K562 (cell line): Measurements from ENCODE around the gene PRRC2B. TPM values are rescaled to one million over a fixed set of nuclear protein-coding genes. Genes with fewer than 3 reads are reported as not detected.

Experiments used
- EP300 ChIP-seq: IDR thresholded peaks from 2 replicates; pipeline ENCODE4 v1.6.1; 2012; ENCODE audit warnings: low read length, improper control_type of control experiment
- EZH2 ChIP-seq: IDR thresholded peaks from 2 replicates; pipeline ENCODE4 v1.6.1; 2012; ENCODE audit warnings: low read depth, mild to moderate bottlenecking, inconsistent platforms, low read length, borderline replicate concordance
- GATA2 ChIP-seq: sonication (generic); formaldehyde crosslinking; IDR thresholded peaks from 2 replicates; pipeline ENCODE4 v1.4.0; 2020; ENCODE audit warnings: mild to moderate bottlenecking, missing genetic modification reagents
- JUNB ChIP-seq: fragments of 450-650 bp; formaldehyde crosslinking; conservative IDR thresholded peaks from 2 replicates; pipeline ENCODE4 v1.4.0; 2020; ENCODE audit warnings: mild to moderate bottlenecking
- MGA ChIP-seq: fragments of 450-650 bp; IDR thresholded peaks from 2 replicates; pipeline ENCODE4 v1.6.1; 2016; ENCODE audit warnings: mild to moderate bottlenecking, moderate library complexity
- MNT ChIP-seq, 2 experiments: fragments of 450-650 bp; conservative IDR thresholded peaks; 2 replicates each; pipeline ENCODE4 v1.6.1; 2017; ENCODE audit warnings: mild to moderate bottlenecking in 2 of 2, moderate library complexity in 2 of 2
- PHTF2 ChIP-seq: fragments of 250-450 bp; sonication (Bioruptor Pico); IDR thresholded peaks from 2 replicates; pipeline ENCODE4 v1.5.0; 2021; ENCODE audit warnings: mild to moderate bottlenecking
- POLR2A ChIP-seq: fragments of 450-650 bp; conservative IDR thresholded peaks from 2 replicates; pipeline ENCODE4 v1.6.1; 2016
- SIRT6 ChIP-seq: IDR thresholded peaks from one replicate; pipeline ENCODE4 v1.6.1; 2012; ENCODE audit warnings: low read depth, mild to moderate bottlenecking, control low read depth, inconsistent platforms, low read length, moderate library complexity
- SRSF1 ChIP-seq: fragments of 200-400 bp; formaldehyde crosslinking; IDR thresholded peaks from 2 replicates; pipeline ENCODE4 v1.6.1; 2017; ENCODE audit warnings: mild to moderate bottlenecking, low read depth, low read length, moderate library complexity
- THRAP3 ChIP-seq: fragments of 450-650 bp; IDR thresholded peaks from 2 replicates; pipeline ENCODE4 v1.6.1; 2016; ENCODE audit warnings: mild to moderate bottlenecking, inconsistent platforms, borderline replicate concordance
- ZKSCAN8 ChIP-seq: fragments of 200-800 bp; sonication (Bioruptor generic); IDR thresholded peaks from 2 replicates; pipeline ENCODE4 v1.6.1; 2016; ENCODE audit warnings: missing genetic modification characterization, missing compliant biosample characterization
- ZNF695 ChIP-seq: fragments of 450-650 bp; formaldehyde crosslinking; IDR thresholded peaks from 2 replicates; pipeline ENCODE4 v1.4.0; 2020; ENCODE audit warnings: mild to moderate bottlenecking, moderate library complexity
- polyA plus RNA-seq, 8 experiments: library from polyadenylated mRNA; depleted of rRNA in 4 of 8; stranded (reverse) in 5 of 8; unstranded in 3 of 8; fragments of >200 nt; fragmentation: Nextera tagmentation in 2 of 8; fragmentation: Illumina TruSeq in 1 of 8; extraction: Ambion mirVana in 2 of 8; extraction: Trizol in 1 of 8; gene quantifications; 2 replicates each; pipeline versions ENCODE4 v1.2.1 to v1.2.3, GENCODE V29; 2011 to 2014; ENCODE audit warnings: inconsistent platforms in 1 of 8, missing spikeins in 1 of 8
- total RNA-seq, 7 experiments: library from RNA; depleted of rRNA in 6 of 7; stranded (reverse); fragments of >200 nt in 6 of 7; fragmentation: Illumina TruSeq in 2 of 7; extraction: Trizol in 2 of 7; gene quantifications; 2 replicates each; pipeline versions ENCODE4 v1.2.1 to v1.2.3, GENCODE V29; 2011 to 2021; ENCODE audit warnings: low replicate concordance in 1 of 7
- TF ChIP-seq, protein P1 (sequence below): fragments of 250-450 bp; sonication (Bioruptor Pico); IDR thresholded peaks from 2 replicates; pipeline ENCODE4 v1.8.0; 2022; ENCODE audit warnings: moderate library complexity, mild to moderate bottlenecking, inconsistent platforms

PRRC2B gene
- total and polyA plus RNA-seq, 9 of the 15 experiments (the other 6 are each of a cell fraction or from before 2014, with no cell fraction given) = 0.34 to 125 (median 30.9) TPM

- no peak for TF ChIP-seq EP300
- TF ChIP-seq PHTF2 (CRISPR knock-in tag) = no peak
- no peak for TF ChIP-seq ZKSCAN8 (CRISPR knock-in tag)
- no peak for TF ChIP-seq THRAP3
- no peak for TF ChIP-seq MGA
- no peak for TF ChIP-seq ZNF695 (CRISPR knock-in tag)
- TF ChIP-seq MNT (conservative IDR thresholded peaks at IDR 0.05) = 0 out of 4 replicates have a peak, but pooled peaks of 1 of the 2 experiments have one; percentile 5
- no peak for TF ChIP-seq JUNB (CRISPR knock-in tag)
- no peak for TF ChIP-seq EZH2
- TF ChIP-seq, protein P1, sequence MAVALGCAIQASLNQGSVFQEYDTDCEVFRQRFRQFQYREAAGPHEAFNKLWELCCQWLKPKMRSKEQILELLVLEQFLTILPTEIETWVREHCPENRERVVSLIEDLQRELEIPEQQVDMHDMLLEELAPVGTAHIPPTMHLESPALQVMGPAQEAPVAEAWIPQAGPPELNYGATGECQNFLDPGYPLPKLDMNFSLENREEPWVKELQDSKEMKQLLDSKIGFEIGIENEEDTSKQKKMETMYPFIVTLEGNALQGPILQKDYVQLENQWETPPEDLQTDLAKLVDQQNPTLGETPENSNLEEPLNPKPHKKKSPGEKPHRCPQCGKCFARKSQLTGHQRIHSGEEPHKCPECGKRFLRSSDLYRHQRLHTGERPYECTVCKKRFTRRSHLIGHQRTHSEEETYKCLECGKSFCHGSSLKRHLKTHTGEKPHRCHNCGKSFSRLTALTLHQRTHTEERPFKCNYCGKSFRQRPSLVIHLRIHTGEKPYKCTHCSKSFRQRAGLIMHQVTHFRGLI (CRISPR knock-in tag) = no peak
- TF ChIP-seq SRSF1 = no peak
- no peak for TF ChIP-seq GATA2 (CRISPR knock-in tag)
- no peak for TF ChIP-seq POLR2A
- TF ChIP-seq SIRT6 = no peak
These were observed at the start of gene PRRC2B (continued) for GRCh38 chr9:131393622-131394463.
